T-helper 17 cell (primary cell): ENCODE results near the gene OGFR. TPM values are rescaled to one million over a fixed set of nuclear protein-coding genes. Genes with fewer than 3 reads are reported as not detected.

Source experiments
- ATAC-seq: fragments of 150-1000 bp; cut with Tn5 transposase; 2 replicates; pipeline ENCODE4 v1.10.0; 2021; ENCODE audit warnings: mild to moderate bottlenecking, moderate library complexity
- DNase-seq, 3 donors: peaks; one replicate each; pipeline versions ENCODE4 v3.0.0 to v3.0.0-alpha.2; 2020 to 2021
- H3K9me3 ChIP-seq: one replicate; pipeline ENCODE4 v1.7.0; 2013; ENCODE audit warnings: low read length, mild to moderate bottlenecking; ENCODE audit not compliant: control insufficient read depth, poor library complexity, severe bottlenecking
- H3K27ac Mint-ChIP-seq: one replicate; pipeline ENCODE4 v1.8.0; 2022; ENCODE audit warnings: mild to moderate bottlenecking, moderate library complexity, mixed read lengths
- H3K27me3 Mint-ChIP-seq: one replicate; pipeline ENCODE4 v1.8.0; 2022; ENCODE audit warnings: mixed read lengths
- H3K36me3 Mint-ChIP-seq: one replicate; pipeline ENCODE4 v1.8.0; 2022; ENCODE audit warnings: low read depth, mixed read lengths
- H3K4me1 Mint-ChIP-seq: one replicate; pipeline ENCODE4 v1.8.0; 2022; ENCODE audit warnings: mild to moderate bottlenecking, mixed read lengths
- H3K4me3 Mint-ChIP-seq: one replicate; pipeline ENCODE4 v1.8.0; 2022; ENCODE audit warnings: mild to moderate bottlenecking, moderate library complexity, mixed read lengths
- total RNA-seq, 4 donors: library from RNA in 2 of 4; stranded (reverse) in 2 of 4; gene quantifications; one replicate each; pipeline ENCODE4 v1.2.3 and lab custom pipeline; 2022 to 2026

Gene OGFR
- total RNA-seq, 2 donors from 2014 or later = 39.4 to 41.3 TPM

DNA sequence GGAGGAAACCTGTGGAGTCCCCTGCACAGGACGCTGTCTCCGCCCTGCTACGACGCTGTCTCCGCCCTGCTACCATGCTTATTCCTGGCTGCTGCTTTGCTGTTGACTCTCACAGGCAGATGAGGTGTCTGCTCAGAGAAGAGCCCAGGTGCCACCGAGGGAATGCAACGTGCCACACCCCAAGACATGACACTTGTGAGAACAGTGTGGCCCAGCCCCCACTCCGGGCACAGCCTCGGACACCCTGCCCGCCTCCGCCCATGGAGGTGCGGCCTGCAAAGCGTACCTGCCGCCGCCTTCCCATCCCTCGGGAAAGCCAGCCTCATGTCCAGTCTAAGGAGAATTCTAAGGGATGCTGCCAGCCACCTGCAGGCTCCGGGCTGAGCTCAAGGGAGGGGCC, 23.9 kb upstream of the OGFR start:
- DNase-seq = no peak
- H3K27me3 Mint-ChIP-seq = no peaks in the 10 kb centered on the region
- peaks cover 15% of the 10 kb centered on the region for H3K4me1 Mint-ChIP-seq
- ATAC-seq = no peak
- H3K9me3 ChIP-seq = no peaks in the 10 kb centered on the region
- no peaks in the 10 kb centered on the region for H3K36me3 Mint-ChIP-seq
- no peak overlapping the region for H3K4me3 Mint-ChIP-seq
- no peak overlapping the region for H3K27ac Mint-ChIP-seq

DNA sequence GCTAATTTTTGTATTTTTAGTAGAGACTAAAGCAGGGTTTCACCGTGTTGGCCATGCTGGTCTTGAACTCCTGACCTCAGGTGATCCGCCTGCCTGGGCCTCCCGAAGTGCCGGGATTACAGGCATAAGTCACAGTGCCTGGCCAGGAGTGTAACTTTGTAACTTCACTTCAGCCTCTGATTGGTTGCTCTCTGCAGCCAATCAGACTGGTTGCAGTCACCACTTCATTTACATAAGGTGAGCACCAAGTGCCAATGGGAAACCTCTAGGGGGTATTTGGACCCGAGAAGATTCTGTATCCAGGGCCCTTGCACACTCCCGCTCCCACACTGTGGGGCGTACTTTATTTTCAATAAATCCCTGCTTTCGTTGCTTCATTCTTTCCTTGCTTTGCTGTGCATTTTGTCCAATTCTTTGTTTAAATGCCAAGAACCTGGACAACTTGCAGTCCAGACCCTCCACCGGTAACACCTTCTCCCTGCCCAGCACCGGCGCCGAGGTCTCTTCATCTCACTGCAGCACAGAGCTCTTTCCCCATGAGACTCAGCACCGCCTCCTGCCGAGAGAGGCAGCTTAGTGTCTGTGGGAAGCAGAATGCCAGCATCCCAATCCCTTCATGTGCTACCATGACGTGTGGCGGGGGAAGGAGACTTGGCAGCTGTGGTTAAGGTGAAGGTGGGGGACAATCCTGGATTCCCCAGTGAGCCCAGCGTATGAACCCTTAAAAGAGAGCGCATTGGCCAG, 22.3 kb upstream of the OGFR start:
- no peak for DNase-seq
- ATAC-seq = no peak
- H3K27ac Mint-ChIP-seq = no peak overlapping the region

DNA sequence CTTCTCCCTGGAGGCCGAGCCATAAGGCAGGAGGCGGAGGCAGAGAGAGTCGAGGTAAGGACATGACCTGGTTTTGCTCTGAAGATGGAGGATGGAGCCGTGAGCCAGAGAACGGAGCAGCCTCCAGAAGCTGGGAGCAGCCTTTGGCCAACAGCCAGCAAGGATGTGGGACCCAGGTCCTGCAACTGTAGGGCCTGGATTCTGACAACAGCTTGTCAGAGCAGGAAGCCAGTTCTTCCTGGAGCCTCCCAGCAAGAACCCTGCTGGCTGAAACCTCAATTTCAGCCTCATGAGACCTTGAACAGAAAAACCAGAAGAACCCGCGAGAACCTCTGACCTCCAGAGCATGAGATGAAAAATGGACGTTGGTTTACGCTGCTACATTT, 21.7 kb upstream of the OGFR start:
- ATAC-seq (no peak), DNase-seq (no peak)
- Mint-ChIP-seq H3K4me3 (no peak overlapping the region), H3K27ac (no peak overlapping the region), H3K4me1 (peaks cover 9% of the 10 kb centered on the region), H3K27me3 (no peaks in the 10 kb centered on the region), H3K36me3 (no peaks in the 10 kb centered on the region)
- H3K9me3 ChIP-seq = no peaks in the 10 kb centered on the region

More for the DNA sequence above, 22.3 kb upstream of the OGFR start:
- no peaks in the 10 kb centered on the region for H3K9me3 ChIP-seq
- Mint-ChIP-seq H3K4me3 (no peak overlapping the region), H3K27me3 (no peaks in the 10 kb centered on the region), H3K36me3 (no peaks in the 10 kb centered on the region), H3K4me1 (peaks cover 6% of the 10 kb centered on the region)

DNA sequence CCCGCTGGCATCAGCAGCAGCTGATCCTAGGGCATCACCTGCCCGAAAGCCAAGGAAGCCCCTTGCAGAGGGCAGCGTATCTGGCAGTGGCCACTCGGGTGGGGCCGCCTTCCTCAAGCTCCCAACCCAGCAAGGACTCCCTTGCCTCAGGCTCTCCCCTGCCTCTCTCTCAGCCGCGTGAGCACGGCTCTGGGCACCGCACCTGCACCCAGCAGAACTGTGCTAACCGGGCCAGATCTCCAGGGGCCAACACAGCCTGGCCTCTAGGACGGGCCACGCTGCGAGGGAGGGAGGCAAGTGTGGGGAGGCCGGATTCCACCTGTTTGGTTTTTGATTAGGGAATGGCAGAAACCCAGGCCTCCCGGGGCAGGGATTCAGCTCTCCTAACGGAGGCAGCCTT, 20.1 kb upstream of the OGFR start:
- H3K27ac Mint-ChIP-seq = no peak overlapping the region
- no peaks in the 10 kb centered on the region for H3K9me3 ChIP-seq
- no peak for ATAC-seq
- H3K27me3 Mint-ChIP-seq = no peaks in the 10 kb centered on the region
- H3K4me3 Mint-ChIP-seq = no peak overlapping the region
- peaks cover 9% of the 10 kb centered on the region for H3K4me1 Mint-ChIP-seq
- H3K36me3 Mint-ChIP-seq = no peaks in the 10 kb centered on the region
- DNase-seq = no peak

DNA sequence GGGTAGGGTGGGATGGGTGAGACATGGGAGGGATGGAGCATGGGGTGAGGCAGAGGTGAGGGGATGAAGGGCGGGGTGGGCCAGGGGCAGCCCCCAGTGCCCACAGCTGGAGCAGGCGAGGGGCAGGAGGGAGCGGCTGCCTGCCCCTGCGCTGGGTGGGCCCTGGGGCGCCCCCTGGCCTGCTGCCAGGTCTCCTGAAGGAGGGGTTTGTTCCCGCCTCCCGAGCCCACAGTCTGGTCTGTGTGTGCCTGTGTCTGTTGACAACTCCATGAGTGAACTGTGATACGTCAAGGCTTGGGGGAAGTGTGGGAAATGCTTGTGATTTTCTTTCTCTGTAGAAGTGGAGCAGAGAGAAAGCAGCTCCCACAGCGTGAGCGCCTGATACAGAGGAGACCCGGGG, 19.2 kb upstream of the OGFR start:
- Mint-ChIP-seq H3K4me1 (peaks cover 9% of the 10 kb centered on the region), H3K27ac (no peak overlapping the region), H3K36me3 (no peaks in the 10 kb centered on the region), H3K4me3 (no peak overlapping the region), H3K27me3 (no peaks in the 10 kb centered on the region)
- no peaks in the 10 kb centered on the region for H3K9me3 ChIP-seq
- no peak for ATAC-seq
- no peak for DNase-seq

DNA sequence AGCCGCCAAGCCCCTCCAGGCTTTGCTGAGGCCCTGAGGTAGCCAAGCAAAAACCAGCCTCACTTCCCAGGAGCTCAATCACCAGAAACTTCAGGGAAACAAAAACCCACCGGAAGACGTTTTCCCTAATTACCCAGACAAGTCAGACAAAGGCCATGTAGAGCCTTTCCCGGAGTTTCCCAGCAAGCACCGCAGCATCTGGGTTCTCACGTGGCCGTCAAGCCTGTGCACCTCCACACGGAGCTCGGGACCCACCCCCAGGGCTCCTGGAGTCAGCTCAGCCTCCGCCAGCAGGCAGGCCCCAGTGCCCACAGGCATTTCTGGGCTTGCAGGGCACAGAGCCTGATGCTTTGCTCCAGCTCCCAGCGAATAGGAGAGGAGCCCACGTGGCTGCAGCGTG, 18.5 kb upstream of the OGFR start:
- peaks cover 9% of the 10 kb centered on the region for H3K4me1 Mint-ChIP-seq

DNA sequence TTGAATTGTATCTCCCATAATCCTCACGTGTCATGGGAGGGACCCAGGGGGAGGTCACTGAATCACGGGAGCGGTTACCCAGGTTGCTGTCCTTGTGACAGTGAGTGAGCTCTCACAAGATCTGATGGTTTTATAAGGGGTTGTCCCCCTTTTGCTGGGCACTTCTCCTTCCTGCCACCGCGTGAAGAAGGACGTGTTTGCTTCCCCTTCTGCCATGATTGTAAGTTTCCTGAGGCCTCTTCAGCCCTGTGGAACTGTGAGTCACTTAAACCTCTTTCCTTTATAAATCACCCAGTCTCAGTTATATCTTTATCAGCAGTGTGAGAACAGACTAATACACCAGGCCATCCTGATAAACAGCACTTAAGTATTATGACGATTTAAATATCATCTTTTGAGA, 17.3 kb upstream of the OGFR start:
- Mint-ChIP-seq H3K27me3 (no peaks in the 10 kb centered on the region), H3K27ac (peak overlapping the region; percentile 19), H3K4me1 (peaks cover 13% of the 10 kb centered on the region), H3K36me3 (no peaks in the 10 kb centered on the region), H3K4me3 (no peak overlapping the region)
- ATAC-seq (no peak), DNase-seq (no peak)
- H3K9me3 ChIP-seq = no peaks in the 10 kb centered on the region

More for the DNA sequence above, 18.5 kb upstream of the OGFR start:
- H3K27me3 Mint-ChIP-seq = no peaks in the 10 kb centered on the region
- ATAC-seq (no peak), DNase-seq (no peak)
- no peaks in the 10 kb centered on the region for H3K9me3 ChIP-seq
- no peaks in the 10 kb centered on the region for H3K36me3 Mint-ChIP-seq
- peak overlapping the region; percentile 6 for H3K27ac Mint-ChIP-seq
- H3K4me3 Mint-ChIP-seq = no peak overlapping the region

DNA sequence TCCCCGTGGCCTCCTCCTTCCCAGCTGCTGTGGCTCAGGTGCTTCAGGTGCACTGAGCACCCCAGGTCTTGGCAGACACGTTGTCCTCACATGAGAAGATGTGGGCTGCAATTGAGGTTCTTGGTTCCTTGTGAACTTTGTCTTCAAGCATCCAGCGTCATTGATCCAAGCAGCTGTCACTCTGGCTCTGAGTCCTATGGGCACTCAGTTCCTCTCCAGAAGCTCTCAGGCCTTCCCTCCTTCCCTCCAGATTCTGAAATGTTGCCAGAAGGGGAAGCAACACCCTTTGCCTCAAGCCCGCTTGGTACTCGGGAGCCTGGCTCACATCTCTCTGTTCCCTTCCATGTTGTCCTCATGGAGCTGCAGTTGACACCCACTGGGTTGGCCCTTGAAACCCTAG, 16.8 kb upstream of the OGFR start:
- no peak for ATAC-seq
- H3K4me1 Mint-ChIP-seq = peaks cover 9% of the 10 kb centered on the region
- no peak for DNase-seq
- H3K9me3 ChIP-seq = no peaks in the 10 kb centered on the region
- no peaks in the 10 kb centered on the region for H3K27me3 Mint-ChIP-seq
- H3K4me3 Mint-ChIP-seq = no peak overlapping the region
- H3K27ac Mint-ChIP-seq = no peak overlapping the region
- no peaks in the 10 kb centered on the region for H3K36me3 Mint-ChIP-seq

DNA sequence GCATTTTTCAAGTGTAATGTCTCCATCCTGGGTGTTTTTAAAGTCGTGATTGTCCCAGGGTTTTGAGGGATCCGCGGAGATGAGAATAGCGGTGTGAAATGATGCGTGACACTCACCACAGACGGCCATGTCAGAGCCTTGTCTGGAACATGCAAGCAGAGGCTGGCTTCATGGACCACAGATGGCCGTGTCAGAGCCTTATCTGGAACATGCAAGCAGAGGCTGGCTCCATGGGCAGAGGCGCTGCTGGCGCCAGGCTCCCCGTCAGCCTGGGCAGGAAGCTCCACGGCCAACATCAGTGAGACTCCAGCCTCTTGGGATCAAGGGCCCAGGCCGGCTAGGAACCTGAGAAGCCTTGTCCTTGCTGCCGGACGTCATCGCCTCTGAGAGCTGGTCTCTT, 16.0 kb upstream of the OGFR start:
- peaks cover 13% of the 10 kb centered on the region for H3K4me1 Mint-ChIP-seq
- no peaks in the 10 kb centered on the region for H3K27me3 Mint-ChIP-seq
- H3K36me3 Mint-ChIP-seq = no peaks in the 10 kb centered on the region
- no peaks in the 10 kb centered on the region for H3K9me3 ChIP-seq
- ATAC-seq = no peak
- H3K4me3 Mint-ChIP-seq = no peak overlapping the region
- DNase-seq = no peak
- H3K27ac Mint-ChIP-seq = no peak overlapping the region

DNA sequence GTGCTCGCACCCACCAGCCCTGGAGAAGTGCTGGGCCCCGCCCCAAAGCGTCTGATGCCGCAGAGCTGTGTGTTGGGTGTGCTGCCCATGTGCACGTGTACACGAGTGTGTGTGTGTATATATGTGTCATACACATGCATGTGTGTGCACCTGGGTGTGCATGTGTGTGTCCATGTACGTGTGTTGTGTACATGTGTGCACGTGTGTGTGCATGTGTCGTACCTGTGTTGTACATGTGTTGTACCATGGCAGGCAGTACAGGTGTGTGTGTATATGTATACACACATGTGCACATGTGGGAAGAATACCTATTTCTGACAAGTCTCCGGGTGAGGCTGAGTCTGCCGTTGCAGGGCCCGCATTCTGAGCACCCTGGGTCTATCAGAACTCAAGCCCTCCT, 14.6 kb upstream of the OGFR start:
- DNase-seq (no peak), ATAC-seq (no peak)
- Mint-ChIP-seq H3K27ac (no peak overlapping the region), H3K4me3 (no peak overlapping the region), H3K36me3 (no peaks in the 10 kb centered on the region), H3K27me3 (no peaks in the 10 kb centered on the region), H3K4me1 (peaks cover 20% of the 10 kb centered on the region)
- no peaks in the 10 kb centered on the region for H3K9me3 ChIP-seq

DNA sequence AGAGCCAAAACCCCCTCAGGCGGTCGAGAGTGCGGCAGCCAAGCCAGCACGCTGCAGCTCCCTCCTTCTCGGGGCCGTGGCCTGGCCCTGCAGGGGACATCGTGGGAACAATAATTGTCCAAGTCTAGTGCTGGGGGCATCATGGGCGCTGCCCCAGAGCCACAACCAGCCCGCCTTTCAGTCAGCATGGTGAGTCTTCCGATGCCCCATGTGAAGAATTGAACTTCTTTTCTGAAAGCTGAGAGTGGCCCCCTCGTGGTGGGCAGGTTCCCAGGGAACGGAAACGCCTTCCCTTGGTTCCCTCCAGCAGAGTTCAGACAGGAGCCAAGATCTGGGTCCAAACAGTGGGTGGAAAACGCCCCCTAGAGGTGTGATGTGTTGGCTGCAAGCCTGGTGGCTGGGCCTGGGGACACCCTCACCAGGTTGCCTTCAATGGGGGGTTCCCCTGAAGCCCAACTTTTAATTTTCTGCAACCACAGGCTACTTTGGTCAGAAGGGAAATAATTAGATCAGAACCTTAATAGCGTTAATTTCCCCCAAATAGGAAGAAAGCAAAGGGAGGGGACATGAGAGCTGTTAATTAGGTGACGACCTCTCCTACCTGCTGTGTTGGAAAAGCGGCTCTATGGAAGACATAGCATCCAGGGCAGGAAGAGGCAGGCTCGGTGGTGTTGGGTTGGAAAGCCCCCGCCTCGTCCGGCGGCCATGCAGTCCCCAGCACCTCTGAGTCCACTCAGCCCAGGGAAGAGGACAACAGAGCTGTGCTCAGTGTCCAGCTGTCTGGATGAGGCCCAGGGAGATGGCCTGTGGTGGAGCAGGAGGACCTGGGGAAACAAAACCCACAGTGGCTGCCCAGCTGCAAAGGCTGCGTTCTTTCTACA, 13.1 kb upstream of the OGFR start:
- DNase-seq = peak; percentile 38 to 52 (median 46)
- H3K9me3 ChIP-seq = no peaks in the 10 kb centered on the region
- peaks cover 23% of the 10 kb centered on the region for H3K4me1 Mint-ChIP-seq
- no peaks in the 10 kb centered on the region for H3K36me3 Mint-ChIP-seq
- no peak for ATAC-seq
- H3K4me3 Mint-ChIP-seq = no peak overlapping the region
- H3K27me3 Mint-ChIP-seq = no peaks in the 10 kb centered on the region
- peak overlapping the region; percentile 86 for H3K27ac Mint-ChIP-seq

DNA sequence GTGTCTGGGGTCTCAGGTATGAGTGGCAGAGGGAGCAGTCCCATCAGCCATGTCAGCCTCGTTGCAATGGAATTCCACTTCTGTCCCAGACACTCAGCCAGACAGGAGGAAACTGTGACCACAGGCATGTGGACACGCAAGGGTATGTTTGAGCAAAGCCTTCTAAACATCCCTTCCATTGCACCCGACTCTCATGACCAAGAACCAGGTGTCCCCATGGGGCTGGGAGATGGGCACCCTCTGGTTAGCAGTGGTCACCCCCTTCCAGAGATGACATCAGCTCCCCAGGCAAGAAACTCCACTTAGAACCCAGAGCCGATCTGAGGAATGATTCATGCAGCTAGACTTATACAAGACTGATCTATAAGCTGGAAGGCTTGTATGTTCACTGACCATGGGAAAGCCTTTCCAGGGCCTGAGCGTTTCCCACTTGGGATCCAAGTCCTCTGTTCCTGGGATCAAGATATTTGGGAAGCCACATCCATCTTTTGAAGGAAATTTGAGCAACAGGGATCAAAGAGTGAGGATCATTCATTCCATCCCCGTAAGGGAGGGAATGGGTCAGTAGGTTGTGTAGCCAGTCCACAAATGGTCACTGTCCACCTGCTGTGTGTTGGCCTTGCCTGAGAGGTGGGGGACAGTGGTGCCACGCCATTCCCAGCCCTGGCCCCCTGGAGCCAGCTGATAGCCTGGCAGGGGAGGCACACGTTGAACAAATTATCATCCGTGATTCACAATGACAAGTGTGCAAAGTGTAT, 12.3 kb upstream of the OGFR start:
- peak overlapping the region; percentile 58 for H3K4me3 Mint-ChIP-seq
- H3K9me3 ChIP-seq = no peaks in the 10 kb centered on the region
- ATAC-seq (no peak), DNase-seq (no peak)
- H3K36me3 Mint-ChIP-seq = no peaks in the 10 kb centered on the region
- peaks cover 24% of the 10 kb centered on the region for H3K4me1 Mint-ChIP-seq
- no peaks in the 10 kb centered on the region for H3K27me3 Mint-ChIP-seq
- peak overlapping the region; percentile 96 for H3K27ac Mint-ChIP-seq
